ENCODE measurements around the gene FKBP11.
"Not testable (repeated sequence)": the region's sequence is repeated elsewhere in the genome, so short reads cannot be mapped to it uniquely, and the experiment has no call there.

Gene FKBP11

DNA sequence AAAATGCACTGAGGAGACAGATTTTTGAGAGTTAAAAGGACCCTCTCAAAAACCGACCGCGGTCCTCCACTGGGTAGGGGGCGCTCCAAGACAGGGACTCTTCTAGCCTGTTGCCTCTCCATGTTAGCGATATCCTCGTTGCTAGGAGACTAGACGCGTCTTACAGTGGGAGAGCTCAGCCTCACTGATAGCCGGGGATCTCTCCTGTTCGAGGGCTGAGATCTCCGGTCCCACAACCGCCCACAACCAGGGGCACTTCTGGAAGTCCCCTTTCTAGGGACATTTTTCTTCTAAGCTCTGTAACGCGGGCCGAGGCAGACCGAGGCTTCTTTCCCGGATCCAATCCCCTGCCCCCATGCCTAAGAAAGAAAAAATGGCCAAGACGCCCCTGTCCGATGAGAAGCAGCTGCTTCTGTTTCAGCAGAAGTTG, 21.3 kb downstream of the FKBP11 start:
- peak; percentile 53 to 80 (median 75) for DNase-seq

- no peak for DNase-seq
Observed at GRCh38 chr12:48903363-48903981, 21.8 kb downstream of the FKBP11 start.

DNA sequence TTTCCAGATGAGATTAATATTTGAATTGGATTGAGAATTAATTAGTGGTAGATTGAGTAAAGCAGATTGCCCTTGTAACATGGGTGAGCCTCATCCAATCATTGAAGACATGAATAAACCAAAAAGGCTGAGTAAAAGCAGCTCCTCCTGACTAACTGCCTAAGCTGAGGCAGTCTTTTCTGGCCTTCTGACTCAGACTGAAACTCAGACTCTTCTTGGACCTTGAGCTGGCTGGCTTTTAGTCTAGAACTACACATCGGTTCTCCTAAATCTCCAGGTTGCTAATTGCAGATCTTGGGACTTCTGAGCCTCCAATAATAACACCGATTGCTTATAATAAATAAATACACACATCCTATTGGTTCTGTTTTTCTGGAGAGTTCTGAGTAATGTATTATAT, 24.0 kb downstream of the FKBP11 start:
- peak in 1 of 5 donors; percentile 36 for DNase-seq

GRCh38 chr12:48899651-48900050, 25.6 kb downstream of the FKBP11 start:
- no peak for DNase-seq

- DNase-seq = no peak
Observed at GRCh38 chr12:48894271-48894670, 31.0 kb downstream of the FKBP11 start.

DNA sequence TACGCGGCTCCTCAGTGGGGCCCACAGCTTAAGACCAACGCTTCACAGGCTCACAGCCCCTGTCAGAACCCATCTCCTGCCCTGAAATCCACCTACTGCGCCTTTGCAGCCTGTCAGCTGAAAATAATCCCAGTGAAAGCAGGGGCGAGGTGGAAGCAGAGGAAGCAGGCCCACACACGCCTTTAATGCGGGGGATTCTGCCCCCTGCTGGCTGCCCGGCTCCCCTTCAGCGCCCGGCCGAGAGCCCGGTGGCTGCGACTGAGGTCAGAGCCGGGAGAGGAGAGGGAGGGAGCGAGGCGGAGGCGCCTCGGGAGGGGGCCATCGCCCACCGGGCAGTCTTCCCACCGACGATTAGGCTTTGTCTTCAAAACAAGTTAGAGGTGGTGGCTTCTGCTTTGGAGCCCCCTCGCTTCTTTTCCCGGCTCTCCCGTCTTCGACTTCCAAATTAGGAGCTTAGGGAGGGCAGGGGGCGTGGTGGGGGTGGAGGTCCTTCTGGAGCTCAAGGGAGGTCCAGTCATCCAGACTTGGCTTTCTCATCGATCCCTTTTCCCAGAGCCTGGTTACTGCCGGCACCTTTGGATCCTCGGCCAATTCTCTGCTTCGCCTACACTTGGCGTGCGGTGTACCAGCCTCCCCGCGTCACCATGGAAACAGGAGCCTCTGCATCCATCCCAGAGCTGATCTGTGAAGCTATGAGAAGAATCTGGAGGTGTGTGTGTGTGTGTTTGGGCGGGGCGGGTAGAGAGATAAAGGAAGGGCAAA, 34.5 kb downstream of the FKBP11 start:
- peak; percentile 36 to 65 (median 62) for DNase-seq

GRCh38 chr12:48889679-48890078, 35.6 kb downstream of the FKBP11 start:
- no peak for DNase-seq

- no peak for DNase-seq
Observed at GRCh38 chr12:48883305-48884161, 41.8 kb downstream of the FKBP11 start.

GRCh38 chr12:48882972-48883304, 42.4 kb downstream of the FKBP11 start:
- DNase-seq = no peak

GRCh38 chr12:48882315-48882687, 43.0 kb downstream of the FKBP11 start:
- DNase-seq = no peak

- DNase-seq = no peak
Observed at GRCh38 chr12:48881686-48882314, 43.5 kb downstream of the FKBP11 start.

DNA sequence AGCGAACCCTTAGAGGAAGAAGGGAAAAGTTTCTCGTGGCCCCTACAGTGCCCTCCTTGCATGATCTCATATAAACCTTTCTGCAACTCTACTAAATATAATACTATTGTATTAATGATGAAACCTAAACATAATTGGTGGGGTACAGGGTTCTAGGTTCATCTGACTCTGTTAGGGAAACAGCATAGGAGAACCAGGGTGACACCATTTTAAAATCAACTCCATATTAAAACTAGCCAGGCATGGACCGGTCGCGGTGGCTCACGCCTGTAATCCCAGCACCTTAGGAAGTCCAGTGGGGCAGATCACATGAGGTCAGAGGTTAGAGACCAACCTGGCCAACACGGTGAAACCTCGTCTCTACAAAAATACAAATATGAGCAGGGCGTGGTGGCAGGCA, 44.6 kb downstream of the FKBP11 start:
- DNase-seq = no peak

DNA sequence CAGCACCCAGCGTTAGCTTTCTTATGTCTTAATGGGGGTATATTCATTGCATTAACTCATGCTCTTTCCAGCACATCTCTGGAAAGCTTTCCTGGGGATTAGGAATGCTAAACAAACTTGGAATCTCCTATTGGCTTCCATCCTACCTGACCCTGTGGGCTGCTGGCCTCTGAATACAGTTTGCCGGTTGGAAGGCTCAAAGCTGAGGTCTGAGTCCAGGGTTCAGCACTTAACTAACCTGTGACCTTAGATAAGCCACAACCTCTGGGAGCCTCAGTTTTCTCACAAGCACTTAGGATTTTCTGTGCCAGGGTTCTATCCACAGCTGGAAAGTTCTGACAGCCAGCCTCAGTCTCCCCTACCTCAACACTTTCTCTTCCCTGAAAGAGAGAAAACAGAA, 46.7 kb downstream of the FKBP11 start:
- DNase-seq = no peak

DNA sequence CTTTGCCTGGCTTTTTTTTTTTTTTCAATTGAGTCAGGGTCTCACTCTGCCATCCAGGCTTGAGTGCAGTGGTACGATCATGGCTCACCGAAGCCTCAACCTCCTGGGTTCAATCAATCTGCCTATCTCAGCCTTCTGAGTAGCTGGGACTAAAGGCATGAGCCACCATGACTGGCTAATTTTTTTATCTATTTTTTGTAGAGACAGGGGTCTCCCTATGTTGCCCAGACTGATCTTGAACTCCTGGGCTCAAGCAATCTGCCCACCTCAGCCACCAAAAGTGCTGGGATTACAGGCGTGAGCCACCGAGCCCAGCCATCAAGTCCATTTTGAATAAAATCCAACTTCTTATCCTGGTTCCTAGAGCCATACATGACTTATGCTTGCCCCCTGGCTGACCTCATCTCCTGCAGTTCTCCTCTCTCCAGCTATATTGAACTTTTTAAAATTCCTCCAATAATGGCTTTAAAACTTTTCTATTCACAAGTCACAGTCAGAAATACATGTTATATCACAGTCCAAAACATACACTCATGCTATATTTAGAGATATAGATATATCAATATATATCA, 49.3 kb downstream of the FKBP11 start:
- DNase-seq = no peak

DNA sequence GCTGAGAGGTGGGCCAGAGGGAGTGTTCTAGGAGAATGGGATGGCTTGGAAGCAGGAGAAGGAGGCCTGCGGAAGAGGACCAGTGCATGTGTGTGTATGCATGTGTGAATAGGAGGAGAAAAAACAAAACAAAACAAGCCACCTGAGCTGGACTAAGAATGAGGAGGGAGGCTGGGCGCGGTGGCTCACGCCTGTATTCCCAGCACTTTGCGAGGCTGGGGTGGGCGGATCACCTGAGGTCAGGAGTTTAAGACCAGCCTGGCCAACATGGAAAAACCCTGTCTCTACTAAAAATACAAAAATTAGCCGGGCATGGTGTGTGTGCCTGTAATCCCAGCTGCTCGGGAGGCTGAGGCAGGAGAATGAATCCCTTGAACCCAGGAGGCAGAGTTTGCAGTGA, 51.8 kb downstream of the FKBP11 start:
- DNase-seq = not testable (repeated sequence)

DNA sequence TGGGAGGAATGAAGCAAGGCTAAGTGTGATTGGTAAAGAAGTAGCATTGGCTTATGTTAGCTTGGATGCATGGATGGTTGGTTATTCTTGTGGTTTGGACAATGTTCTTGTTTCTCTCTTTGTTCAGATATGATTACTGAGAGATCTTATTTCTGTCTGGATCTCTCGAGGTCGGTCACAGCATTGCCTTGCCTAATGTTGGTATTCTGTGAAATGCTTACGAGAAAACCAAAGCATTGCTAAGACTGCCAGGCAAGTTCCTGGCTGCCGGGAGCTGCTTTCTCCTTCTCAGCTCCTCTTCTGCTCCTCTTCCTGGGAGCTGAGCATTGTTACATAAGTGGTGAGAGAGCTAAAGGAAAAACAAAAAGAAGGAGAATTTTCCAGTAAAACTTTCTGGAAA, 52.2 kb downstream of the FKBP11 start:
- no peak for DNase-seq
